ENCODE data around the gene COL5A1.
A peak's percentile ranks its signal among the peaks of the same experiment; 100 is the strongest.

Gene COL5A1

DNA sequence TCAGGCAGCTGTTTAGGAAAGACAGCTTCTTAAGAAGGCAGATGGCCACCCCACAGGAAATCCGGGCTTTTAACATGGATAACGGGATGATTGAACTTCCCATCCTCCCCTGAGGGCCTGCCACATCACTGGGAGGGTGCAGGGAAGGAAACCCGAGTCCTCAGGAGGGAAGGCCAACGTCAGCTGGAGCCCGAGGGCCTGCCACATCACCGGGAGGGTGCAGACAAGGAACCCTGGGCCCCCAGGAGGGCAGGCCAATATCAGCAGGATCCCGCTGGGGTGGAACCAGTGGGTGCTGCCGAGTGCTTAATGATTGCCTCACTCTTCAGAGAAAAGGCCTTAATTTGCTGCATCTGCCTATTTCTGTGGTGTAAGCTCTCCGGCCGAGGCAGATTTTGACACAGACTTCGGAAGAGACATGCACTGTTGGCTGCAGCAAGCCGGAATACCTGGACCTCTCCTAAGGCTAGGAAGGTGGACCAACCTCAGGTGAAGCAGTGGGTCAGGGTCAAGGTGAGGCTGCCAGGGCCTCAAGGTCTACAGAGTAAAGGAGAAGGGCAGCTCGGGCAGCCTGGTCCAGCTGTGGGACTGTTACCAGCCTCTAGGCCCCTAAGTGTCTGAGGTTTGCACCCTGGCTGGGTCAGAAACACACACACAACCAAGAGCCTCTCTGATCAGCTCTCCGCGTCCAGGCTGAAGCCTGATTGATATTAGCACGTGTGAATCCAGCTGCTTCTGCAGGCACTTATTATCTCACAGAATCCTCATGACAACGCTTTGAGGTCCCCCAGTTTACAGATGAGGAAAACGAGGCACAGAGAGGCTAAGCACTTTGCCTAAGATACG, 14.8 kb upstream of the COL5A1 start:
- DNase-seq = peak; percentile 51

- DNase-seq = peak; percentile 34
These were observed 13.9 kb upstream of the COL5A1 start for GRCh38 chr9:134627417-134628353.

- peak; percentile 14 for DNase-seq
These were observed 13.3 kb upstream of the COL5A1 start for GRCh38 chr9:134628354-134628736.

DNA sequence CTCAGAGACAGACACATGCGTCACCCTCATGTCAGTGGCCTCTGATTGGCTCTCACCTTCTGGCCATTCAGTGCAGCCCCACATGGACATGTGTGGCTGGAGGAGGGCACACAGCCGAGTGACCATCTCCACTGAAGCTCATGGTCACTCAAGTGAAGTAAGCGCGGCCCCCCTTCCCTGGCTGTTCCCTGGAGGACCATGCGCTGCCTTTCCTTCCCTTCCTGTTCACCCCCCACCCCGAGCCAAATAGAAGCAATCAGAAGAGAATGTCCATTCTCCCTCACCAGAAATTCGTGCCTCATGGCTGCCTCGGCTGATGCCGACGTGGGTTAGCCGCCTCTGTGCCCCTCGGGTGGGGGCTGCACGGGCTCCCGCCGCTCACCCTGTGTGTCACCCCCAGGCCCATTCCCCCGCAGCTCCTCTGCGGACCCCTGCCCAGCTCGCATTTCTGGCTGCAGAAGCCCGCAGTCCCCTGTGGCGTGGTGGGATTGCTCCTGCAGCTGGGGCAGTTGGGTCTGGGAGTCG, 12.5 kb upstream of the COL5A1 start:
- DNase-seq = peak; percentile 10

- peak; percentile 45 for DNase-seq
These were observed 11.8 kb upstream of the COL5A1 start for GRCh38 chr9:134629586-134630392.

DNA sequence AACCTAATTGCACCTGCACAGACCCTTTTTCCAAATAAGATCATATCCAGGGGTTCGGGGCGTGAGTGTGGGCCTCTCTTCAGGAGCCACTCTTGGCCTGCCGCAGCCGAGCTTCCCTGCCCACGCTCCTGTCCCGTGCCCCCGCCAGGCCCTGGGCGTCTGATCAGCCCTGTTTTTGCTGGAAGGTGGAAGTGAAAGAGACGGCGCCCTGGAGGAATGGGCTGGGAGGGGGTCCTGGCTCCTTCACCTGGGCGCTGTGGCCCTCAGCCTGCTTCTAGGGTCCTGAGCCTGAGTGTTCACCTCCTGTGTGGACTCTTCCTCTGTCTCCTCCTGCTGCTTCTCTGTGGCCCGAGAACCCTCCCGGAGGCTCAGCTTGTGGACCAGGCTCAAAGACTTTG, 11.2 kb upstream of the COL5A1 start:
- DNase-seq = peak; percentile 11

- DNase-seq = peak; percentile 6
These were observed 10.7 kb upstream of the COL5A1 start for GRCh38 chr9:134630861-134631260.

- no peak for DNase-seq
These were observed 9.7 kb upstream of the COL5A1 start for GRCh38 chr9:134631881-134632280.

DNA sequence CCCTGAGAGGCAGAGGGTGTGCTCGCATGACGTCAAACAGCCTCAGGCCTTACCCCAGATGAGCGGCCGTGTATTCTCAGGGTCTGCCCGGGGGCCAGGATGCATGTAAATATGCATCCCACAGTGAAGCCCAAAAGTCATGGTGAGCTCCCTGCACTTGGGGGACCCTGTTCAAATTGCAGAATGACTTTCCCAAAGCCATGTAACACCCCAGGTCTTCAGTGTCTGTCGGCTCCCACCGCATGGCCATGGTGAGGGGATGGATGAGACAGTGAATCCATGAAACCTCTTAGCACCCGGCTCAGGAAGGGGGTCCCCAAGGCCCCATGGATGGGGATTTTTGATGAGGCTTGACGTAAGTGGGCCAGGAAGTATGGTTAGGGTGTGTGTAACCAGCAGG, 9.3 kb upstream of the COL5A1 start:
- peak; percentile 18 for DNase-seq

GRCh38 chr9:134633362-134634142, 8.1 kb upstream of the COL5A1 start:
- peak; percentile 33 for DNase-seq

GRCh38 chr9:134634176-134634575, 7.4 kb upstream of the COL5A1 start:
- peak; percentile 19 for DNase-seq

- DNase-seq = peak; percentile 27
These were observed 6.9 kb upstream of the COL5A1 start for GRCh38 chr9:134634667-134635230.

DNA sequence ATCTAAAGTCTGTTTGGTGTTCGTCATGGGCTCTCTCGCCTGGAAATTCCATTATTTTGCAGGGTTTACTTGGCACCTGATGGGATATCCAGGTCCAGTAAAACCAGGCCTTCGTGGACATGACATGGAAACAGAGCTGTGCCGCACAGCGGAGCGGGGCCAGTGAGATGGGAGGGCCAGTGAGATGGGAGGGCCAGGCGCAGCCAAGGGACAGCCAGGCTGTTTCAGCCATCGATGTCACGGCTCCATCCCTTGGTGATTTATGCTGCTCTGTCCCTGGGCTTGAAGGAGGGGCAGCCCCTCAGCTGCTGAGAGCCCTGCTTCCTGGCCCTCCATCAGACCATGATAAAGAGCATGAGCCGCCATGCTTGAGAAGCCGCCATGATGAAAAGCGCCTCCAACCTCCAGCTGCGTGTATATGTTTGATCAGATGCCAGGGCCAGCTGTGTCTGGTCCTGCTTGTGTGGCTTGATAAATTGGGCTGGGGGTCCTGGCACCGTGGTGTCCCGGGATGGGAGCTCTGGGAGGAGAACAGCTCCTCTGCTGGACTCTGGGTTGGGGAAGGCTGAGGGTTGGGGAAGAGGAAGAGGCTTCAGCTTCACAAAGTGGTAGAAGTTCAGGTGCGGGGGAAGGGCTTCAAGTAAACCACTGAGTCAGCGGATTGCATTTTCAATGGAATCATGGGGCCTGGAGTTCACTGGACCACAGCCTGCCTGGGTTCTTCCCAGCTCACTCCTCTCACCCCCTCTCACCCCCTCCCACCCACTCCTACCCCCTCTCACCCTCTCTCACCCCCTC, 6.1 kb upstream of the COL5A1 start:
- DNase-seq = peak; percentile 53

- no peak for DNase-seq
These were observed 5.5 kb upstream of the COL5A1 start for GRCh38 chr9:134636149-134636507.

- DNase-seq = peak; percentile 43
These were observed 4.4 kb upstream of the COL5A1 start for GRCh38 chr9:134637241-134637640.

GRCh38 chr9:134637696-134638501, 3.7 kb upstream of the COL5A1 start:
- peak; percentile 56 for DNase-seq

GRCh38 chr9:134638502-134639090, 3.0 kb upstream of the COL5A1 start:
- no peak for DNase-seq

DNA sequence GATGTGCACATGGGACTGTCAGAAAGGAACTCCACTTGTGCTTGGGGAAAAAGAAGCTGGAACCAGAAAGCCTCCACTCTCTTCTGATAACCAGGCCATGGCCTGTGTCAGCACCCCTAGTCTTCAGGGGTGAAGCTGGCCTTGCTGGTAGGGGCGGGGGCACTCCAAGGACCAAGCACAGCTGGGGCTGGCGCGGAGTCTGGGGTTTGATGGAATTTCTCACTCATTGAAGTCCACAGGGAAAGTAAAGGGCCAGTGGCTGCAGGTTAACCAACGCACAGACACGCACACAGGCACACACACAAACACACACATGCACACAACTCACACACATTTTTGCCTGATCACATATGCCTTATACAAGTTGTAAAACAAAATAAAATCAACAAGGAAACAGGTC, 1.6 kb upstream of the COL5A1 start:
- no peak for DNase-seq

DNA sequence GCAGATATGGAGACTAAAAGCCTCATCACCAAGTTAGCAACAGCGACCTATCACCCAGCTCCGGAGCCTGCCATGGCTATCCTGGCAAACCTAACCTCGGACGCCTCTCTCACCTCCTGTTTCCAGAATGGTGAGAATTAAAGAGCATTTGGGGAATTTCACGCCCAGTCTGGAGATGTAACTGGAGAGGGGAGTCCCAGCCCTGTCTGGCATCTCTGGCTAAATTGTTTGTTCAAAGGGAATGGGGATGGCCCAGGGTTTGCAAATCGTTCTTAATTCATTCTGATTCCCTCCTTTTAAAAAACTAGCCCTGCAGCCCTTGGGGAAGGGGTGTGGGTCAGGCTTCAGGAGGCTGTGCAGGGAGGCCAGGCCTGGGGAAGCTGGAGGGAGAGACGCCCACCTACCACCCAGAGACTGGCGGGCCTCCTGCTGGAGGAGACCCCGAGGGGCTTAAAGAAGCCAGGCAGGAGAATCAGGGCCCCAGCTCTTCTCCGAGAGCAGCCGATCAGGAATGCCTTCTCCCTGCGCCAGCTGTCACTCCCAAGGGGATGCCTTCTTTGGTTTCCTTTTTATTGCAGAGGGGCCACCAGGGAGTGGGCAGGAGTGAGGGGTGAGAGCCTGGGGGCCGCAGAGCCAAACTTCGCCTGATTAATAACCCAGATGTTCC, 964 bp upstream of the COL5A1 start:
- DNase-seq = no peak

All from left hindlimb (tissue), 1 donor.